CD4-positive, alpha-beta T cell treated with Interleukin-6 for 4 hours (primary cell): ENCODE measurements around the gene CDKN2AIP.
"Not testable (repeated sequence)": the region's sequence is repeated elsewhere in the genome, so short reads cannot be mapped to it uniquely, and the experiment has no call there.

Experiments
- DNase-seq: peaks from one replicate; pipeline ENCODE4 v3.0.0-alpha.2; 2020; ENCODE audit warnings: mixed read lengths

Gene CDKN2AIP

DNA sequence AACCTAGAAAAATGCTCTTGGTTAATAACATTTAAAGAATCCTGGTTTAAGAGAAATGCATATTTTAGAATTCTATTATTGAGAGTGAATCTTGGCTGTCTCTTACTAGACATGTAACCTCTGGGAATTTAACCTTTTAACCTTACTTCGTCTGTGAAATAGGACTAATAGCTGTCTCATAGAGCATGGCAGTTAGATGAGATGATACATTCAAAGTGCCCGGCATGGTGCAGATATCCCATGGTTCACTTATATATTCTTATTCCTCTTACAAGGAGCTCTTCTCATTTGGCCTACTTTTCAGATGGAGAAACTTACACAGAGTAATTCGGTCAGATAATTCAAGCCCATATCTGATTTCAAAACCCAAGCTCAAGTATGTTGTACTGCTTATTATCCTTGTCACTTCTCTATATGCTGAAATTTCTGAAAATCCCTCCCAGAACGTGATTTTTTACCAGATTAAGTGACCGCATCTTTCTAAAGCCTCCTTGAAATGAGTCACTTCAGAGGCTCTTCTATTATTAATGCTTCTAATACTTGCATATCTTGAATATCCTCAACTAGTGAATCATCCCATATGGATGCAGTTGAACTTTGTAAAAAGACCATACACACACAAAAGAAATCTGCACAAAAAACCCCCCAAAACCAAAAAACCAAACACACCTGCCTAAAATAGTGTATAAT lies 4.9 kb downstream of the CDKN2AIP start:
- DNase-seq, result no peak

DNA sequence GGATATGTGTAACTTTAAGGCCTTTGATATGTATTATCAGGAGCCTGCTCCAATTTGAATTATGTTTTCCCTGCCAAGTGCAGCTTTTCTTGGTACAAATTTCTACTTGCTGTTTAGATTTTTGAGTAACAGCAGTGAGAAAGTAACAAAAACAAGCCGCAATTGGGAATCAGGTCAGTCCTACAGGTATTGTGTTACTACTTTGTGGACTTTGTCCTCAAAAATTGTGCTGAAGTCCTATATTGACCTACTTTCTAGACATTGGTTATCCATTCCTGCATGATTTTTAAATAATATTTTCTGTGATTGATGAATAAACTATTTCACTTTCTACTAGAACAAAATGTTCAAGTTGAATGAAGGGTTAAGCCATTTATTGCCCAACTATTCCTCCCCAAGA lies 5.7 kb downstream of the CDKN2AIP start:
- DNase-seq, result no peak

DNA sequence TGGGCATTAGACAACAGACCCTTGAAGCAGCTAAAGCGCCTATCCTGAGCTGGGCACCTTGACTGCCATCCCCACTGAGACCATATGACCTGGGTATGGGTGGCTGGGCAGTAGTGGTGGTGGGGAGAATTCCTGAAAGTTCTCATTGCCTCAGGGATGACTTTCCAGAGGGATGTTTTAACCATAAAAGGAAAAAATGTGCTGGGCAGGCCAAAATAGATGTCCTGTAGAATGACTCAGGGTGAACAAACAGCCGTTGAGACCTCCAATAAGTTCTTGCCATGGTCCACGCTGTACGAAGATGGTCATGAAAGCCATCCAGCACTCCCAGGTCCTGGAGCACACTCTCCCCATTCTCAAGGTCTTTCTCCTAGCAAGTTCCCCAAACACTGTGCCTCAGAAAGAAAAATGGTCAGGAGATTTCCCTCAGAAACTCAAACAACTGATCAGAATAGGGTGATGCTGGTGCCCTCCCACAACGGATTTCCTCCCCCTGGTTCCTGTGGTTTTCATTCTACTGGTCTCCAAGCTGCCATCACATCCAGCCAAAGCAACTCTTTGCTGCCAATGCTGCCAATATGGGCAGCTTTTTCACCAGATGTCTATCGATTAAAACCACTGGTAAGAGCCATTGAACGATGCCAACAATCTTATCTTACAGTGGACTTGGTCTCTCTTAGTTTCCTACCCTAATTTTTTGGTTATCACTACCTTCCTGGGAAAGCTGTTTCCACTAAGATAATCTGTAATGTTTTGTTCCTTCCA lies 11.2 kb downstream of the CDKN2AIP start:
- no peak for DNase-seq

DNA sequence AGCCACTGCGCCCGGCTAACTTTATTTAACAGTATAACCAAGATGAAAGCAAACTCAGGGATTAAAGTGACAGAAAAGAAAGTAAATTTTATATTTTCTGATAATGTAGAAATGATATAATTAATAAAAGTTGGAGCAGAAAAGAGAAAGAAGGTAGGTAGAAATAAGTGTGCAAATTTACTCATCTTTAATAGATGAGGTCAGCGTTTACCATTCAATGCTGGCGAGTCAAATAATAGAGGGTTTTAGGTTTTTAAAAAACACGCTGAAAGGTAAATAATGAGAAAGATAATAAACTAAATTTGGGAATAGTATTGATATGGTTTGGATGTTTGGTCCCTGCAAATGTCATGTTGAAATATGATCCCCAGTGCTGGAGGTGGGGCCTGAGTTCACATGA lies 13.6 kb downstream of the CDKN2AIP start:
- DNase-seq, result no peak

DNA sequence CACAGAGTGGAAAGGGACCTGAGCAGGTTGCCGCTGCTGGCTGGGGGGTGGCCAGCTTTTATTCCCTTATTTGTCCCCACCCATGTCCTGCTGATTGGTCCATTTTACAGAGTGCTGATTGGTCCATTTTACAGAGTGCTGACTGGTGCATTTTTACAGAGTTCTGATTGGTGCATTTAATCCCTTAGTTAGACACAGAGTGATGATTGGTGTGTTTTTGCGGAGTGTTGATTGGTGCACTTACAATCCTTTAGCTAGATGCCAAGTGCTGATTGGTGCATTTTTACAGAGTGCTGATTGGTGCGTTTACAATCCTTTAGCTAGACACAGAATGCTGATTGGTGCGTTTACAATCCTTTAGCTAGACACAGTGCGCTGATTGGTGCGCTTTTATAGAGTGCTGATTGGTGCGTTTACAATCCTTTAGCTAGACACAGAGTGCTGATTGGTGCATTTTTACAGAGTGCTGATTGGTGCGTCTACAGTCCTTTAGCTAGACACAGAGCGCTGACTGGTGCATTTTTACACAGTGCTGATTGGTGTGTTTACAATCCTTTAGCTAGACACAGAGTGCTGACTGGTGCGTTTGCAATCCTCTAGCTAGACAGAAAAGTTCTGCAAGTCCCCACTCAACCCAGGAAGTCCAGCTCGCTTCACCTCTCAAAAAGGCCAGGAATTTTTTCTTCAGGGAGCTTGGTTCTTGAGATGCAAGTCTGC lies 19.6 kb downstream of the CDKN2AIP start:
- DNase-seq, result not testable (repeated sequence)

DNA sequence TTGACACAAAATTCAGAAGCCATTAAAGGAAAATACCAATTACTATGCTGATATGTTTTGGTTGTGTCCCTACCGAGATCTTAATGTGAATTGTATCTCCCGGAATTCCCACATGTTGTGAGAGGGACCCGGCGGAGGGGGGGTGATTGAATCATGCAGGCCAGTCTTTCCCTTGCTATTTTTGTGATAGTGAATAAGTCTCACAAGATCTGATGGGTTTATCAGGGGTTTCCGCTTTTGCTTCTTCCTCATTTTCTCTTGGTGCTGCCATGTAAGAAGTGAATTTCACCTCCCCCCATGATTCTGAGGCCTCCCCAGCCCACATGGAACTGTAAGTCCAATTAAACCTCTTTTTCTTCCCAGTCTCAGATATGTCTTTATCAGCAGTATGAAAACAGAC lies 21.4 kb downstream of the CDKN2AIP start:
- not testable (repeated sequence) for DNase-seq

DNA sequence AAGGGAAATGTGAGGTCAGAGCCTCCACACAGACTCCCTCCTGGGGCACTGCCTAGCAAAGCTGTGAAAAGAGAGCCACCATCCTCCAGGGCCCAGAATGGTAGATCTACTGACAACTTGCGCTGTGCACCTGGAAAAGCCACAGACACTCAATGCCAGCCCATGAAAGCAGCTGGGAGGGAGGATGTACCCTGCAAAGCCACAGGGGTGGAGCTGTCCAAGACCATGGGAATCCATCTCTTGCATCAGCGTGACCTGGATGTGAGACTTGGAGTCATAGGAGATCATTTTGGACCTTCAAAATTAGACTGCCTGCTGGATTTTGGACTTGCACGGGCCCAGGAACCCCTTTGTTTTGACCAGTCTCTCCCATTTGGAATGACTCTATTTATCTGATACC lies 22.8 kb downstream of the CDKN2AIP start:
- DNase-seq, result no peak

DNA sequence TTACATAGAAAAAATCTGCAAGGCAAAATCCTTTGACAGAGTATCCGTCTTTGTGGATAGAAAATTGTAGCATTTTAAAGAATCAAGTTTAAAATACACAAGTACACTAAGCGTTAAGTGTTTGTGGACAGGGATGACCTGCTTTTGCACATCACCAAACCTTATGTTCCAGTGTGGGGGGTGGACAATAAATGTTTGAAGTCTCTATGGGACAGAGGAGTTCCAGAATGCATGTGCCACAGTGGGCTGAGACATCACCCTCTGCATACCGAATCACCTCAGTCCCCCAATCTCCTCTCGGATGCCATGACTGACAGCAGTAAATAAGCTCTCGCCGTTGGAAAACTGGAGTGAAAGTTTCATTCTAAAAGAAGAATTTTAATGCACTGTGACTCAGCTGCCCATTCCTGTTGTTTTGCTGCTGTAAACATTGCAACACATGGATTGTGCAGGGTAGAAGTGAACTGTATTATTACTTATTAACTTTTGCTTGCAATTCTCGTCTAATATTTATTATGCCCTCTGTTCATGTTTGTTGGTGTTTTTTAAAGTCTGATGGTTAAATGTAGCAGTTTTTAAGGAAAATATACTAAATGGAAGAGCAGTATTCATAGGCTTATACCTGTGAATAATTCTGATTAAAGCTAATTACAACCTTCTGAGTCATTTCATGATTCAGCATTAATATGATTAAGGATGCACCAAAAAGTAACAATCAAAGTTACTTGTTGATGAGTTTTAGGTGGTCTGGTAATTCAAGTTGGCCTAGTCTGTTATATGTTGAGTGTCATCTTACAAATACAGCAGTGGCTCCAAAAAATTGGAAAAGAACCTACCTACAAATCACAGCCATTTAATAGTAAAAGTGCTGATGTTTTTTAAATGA lies 24.0 kb downstream of the CDKN2AIP start:
- DNase-seq, result no peak

DNA sequence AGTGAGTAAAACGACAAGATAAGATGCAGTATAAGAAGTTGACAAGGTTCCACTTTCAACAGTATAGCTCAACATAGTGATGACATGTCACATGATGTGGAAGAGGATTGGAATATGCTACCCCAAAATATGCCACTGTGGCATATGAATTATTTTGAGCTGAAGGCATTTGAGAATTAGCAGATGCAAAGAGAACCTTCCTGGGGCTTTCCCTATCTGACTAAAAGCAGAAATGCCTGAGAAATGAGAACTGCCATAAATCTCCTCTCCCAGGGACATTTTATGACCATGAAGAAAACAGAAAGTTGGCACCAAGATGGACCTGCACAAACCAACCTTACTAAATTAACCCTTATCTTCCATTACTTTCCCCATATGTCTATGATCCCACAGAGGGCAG lies 24.8 kb downstream of the CDKN2AIP start:
- no peak for DNase-seq

DNA sequence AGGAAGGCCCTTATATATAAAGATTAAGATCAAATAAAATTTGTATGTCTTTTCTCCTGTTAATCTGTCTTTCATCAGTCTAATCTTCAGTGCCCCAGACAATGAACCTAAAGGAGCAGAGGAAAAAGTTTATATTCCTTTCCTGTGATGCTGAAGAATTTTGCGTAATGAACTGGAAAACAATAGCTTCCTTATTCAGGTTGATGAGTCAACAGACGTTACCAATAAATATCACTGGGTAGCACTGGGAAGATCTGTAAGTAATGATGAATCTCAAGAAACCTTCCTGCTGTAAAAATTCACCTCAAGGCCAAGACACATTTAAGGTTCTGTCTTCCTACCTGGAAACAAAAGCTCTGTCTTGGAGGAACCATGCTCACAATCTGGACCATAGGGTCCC lies 25.5 kb downstream of the CDKN2AIP start:
- no peak for DNase-seq

DNA sequence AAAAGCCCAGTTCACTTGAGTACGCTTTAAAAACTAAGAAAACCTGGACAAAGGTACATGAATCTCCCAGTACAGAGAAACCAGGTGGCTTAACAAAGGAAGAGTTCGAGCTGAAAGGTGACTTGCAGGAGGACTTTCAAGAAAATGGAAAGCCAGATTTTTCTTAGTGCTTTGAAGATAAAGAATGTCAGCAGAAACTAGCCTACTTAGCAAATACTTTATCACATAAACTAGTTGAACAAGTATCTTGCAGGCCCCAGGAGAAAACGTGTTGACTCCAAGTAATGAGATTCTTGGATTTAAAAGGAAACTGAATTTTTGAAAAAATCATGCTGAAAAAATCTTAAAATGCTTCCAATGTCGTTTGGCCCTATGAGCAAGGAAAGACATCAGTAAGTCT lies 26.4 kb downstream of the CDKN2AIP start:
- DNase-seq, result no peak

DNA sequence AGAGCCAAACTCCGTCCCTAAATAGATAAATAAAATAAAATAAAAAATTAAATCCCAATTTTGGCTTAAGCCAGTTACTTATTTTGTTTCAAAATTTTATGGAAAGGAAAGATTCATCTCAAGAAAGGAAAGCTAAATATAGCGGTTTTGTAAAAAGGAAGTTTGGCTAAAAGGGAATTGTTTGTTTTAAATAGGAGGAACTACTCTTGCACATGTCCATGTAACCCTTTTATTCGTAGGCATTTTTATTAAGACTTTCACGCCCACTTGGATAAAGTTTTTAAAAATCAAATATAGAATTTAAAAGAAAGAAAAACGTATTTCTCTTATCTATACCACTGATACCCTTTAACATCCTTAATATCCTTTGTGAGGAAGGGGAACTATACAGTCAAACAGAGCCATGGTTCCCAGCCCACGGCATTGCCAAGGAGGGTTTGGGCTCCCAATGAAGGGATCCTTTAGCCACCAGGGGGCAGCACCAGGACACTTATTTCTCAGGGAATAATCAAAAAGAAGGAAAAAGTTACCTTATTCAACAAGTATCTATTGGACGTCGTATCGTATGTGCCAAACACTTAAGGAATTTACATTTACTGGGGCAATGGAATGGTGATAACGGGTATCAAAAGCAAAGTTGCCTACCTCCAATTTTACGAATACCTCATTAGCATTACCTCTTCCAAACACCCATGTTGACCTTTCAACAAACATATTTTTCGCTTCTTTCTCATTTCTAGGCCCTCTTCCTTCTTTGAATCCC lies 27.7 kb downstream of the CDKN2AIP start:
- DNase-seq, result peak; percentile 90

DNA sequence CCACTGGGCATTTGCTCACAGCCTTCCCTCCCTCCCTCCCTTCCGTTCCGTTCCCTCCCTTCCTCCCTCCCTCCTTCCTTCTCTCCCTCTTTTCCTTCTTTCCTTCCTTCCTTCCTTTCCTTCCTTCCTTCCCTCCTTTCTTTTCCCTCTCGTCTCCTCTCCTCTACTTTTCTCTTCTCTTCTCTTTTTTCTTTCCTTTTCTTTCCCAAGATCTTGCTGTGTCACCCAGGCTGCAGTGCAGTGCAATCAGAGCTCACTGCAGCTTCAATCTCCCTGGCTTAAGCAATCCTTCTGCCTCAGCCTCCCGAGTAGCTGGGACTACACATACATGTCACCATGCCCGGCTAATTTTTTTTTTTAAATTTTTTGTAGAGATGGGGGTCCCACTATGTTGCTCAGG lies 33.7 kb downstream of the CDKN2AIP start:
- no peak for DNase-seq

DNA sequence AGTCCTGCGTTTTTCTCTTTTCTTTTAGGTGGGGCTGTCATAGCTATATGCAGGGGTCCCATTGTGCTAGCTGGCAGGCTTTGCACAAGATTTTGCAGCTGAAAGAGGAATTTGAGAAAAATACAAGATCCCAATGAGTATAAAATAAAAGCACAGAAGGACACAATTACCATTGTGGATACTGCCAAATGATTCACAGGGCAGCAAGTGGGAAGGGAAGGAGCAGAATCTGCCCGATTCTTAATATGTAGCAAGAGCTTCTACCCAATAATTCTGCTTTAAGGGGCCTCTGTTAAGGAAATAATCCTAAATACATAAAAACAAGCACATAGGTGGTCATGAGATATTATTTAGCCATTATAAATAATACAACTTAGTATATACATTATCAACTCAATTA lies 34.5 kb downstream of the CDKN2AIP start:
- no peak for DNase-seq

DNA sequence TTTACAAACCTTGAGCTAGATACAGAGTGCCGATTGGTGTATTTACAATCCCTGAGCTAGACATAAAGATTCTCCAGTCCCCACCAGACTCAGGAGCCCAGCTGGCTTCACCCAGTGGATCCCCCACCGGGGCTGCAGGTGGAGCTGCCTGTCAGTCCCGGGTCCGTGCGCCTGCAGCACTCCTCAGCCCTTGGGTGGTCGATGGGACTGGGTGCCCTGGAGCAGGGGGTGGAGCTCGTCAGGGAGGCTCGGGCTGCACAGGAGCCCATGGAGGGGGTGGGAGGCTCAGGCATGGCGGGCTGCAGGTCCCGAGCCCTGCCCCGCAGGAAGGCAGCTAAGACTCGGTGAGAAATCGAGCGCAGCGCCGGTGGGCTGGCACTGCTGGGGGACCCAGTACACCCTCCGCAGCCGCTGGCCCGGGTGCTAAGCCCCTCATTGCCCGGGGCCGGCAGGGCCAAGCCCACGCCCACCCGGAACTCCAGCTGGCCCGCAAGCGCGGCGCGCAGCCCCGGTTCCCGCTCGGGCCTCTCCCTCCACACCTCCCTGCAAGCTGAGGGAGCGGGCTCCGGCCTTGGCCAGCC lies 38.2 kb downstream of the CDKN2AIP start:
- not testable (repeated sequence) for DNase-seq

DNA sequence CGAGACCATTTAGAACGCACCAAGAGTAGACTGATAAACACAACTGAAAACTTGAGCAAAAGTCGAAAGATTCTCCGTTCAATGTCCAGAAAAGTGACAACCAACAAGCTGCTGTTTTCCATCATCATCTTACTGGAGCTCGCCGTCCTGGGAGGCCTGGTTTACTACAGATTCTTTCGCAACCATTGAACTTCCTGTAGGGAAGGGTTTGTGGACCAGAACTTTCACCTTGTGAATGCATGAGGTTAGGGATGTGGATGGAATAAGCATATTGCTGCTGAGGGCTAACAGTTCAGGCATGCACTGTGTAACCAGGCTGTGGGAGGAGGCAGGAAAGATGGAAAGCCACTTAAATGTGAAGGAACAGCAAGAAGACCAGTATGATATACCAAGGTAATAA lies 39.6 kb downstream of the CDKN2AIP start:
- DNase-seq, result no peak

DNA sequence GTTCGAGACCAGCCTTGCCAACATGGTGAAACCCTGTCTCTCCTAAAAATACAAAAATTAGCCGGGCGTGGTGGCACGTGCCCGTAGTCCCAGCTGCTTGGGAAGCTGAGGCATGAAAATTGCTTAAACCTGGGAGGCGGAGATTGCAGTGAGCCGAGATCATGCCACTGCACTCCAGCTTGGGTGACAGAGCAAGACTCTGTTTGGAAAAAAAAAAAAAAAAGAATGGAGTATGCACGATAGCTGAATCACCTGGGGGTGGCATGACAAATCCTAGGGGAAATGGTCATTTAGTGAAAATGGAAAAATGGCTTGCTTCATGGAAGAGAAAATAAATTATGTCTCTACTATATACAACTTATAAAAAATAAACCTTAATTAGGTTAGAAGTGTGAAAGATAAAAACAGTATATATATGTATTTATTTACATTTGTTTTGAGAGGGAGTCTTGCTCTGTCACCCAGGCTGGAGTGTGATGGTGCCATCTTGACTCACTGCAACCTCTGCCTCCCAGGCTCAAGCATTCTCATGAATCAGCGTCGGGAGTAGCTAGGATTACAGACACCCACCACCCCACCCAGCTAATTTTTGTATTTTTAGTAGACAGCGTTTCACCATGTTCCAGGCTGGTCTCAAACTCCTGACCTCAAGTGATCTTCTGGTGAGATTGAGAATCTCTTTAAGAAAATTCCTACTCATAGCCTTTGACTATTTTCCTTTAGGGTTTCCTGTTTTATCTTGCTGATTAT lies 41.1 kb downstream of the CDKN2AIP start:
- no peak for DNase-seq

DNA sequence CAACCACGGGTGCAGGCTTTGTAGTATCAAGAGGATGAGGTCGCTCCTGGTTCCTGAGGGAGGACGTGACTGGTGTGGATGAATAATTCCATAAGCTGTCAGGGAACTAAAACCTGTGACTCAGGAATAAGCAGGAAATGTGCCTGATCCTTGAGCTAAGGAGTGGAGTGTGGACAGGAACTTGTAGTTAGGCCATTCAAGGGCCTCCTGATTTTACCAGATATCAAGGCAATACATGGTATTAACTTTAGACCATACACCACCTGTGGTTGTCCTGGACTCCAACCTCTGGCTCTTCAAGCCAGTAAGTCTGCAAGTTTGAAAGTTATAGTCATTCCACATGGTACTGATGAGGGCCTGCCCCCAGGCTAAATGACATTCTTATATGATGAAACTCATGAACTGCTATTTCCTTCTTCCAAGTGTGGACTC lies 48.4 kb downstream of the CDKN2AIP start:
- DNase-seq, result no peak

DNA sequence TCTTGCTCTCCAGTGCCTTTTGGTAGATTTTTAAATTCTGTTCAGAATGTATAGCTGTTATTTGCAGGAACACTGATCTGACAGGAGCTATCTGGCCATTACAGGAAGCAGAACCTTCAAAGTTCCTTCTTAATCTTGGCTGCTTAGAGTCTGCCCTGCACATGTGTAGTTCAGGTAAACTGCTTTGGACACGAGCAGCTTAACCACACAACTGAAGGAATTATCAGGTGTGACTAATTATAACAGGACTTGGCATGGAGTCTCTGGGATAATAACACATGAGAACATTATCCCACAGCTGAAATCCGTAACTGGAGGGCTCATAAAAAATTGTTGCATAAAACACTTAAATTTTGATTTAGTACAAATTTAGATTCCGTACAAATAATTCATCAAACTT lies 48.8 kb downstream of the CDKN2AIP start:
- no peak for DNase-seq

DNA sequence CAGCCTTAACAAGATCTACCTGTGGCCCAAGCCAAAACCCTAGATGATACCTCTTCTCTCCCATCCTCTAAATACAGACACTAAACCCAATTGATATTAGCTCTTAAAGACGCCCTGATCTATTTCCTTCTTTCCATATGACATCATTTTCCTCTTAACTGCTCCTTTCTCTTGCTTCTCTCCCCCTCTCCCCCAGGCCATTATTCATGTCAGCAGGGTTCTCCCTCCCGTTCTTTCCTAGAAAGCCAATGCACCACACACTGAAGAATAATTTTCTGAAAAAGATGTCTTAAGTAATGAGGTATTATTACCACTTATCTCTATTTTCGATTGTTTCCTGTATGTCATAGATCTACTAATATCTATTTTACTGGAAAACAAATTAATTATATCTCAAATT lies 50.7 kb downstream of the CDKN2AIP start:
- no peak for DNase-seq
